SJSA1 (cell line): Measurements from ENCODE around the gene NTM. TPM values are rescaled to one million over a fixed set of nuclear protein-coding genes. Genes with fewer than 3 reads are reported as not detected.

Source experiments
- DNase-seq, 2 experiments: peaks; one replicate each; pipeline ENCODE4 v3.0.0-alpha.2; 2015 to 2020; ENCODE audit warnings: low spot score in 2 of 2, low read depth in 1 of 2
- H3K27ac ChIP-seq: fragments of 250-450 bp; sonication (Bioruptor Pico); 2 replicates; pipeline ENCODE4 v1.5.1; 2020; ENCODE audit warnings: mild to moderate bottlenecking, moderate library complexity
- H3K27me3 ChIP-seq: fragments of 250-450 bp; sonication (Bioruptor Pico); replicated peaks from 2 replicates; pipeline ENCODE4 v1.5.1; 2020; ENCODE audit warnings: mild to moderate bottlenecking, moderate library complexity
- H3K36me3 ChIP-seq: fragments of 250-450 bp; sonication (Bioruptor Pico); 2 replicates; pipeline ENCODE4 v1.5.1; 2020; ENCODE audit warnings: mild to moderate bottlenecking
- H3K4me1 ChIP-seq: fragments of 250-450 bp; sonication (Bioruptor Pico); replicated peaks from 2 replicates; pipeline ENCODE4 v1.6.1; 2021; ENCODE audit warnings: mild to moderate bottlenecking
- H3K4me3 ChIP-seq: fragments of 250-450 bp; sonication (Bioruptor Pico); 2 replicates; pipeline ENCODE4 v1.5.1; 2020; ENCODE audit warnings: mild to moderate bottlenecking
- H3K9me3 ChIP-seq: fragments of 250-450 bp; sonication (Bioruptor Pico); replicated peaks from 2 replicates; pipeline ENCODE4 v1.5.1; 2020; ENCODE audit warnings: mild to moderate bottlenecking
- total RNA-seq: library from RNA; depleted of rRNA; stranded (reverse); fragments of >200 nt; shearing (Covaris generic); gene quantifications from 2 replicates; pipeline ENCODE4 v1.2.3, GENCODE V29; 2014

Gene NTM
- total RNA-seq, 1 experiment from 2014 or later: 0.34 TPM

DNA sequence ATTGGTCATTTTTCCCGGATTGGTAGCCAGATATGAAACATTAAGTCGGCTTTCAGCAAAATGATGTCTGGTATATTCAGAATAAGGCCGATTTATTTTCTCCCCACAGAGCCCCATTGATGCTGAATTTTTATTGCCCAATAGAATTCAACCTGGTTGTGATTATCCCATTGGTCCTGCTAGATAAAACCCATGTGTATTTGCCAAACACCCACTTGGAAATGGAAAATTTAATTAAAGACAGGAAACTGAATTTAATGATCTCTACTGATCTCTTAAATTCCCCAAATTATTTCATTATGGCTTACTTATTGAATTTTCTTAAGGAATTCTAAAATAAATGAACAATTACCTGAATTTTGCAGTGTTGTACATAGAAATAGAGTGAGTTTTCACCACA is 609.8 kb downstream of the NTM start:
- no peak overlapping the region for H3K27ac ChIP-seq
- DNase-seq: no peak
- H3K27me3 ChIP-seq: no peaks in the 10 kb centered on the region
- no peak overlapping the region for H3K4me3 ChIP-seq
- H3K4me1 ChIP-seq: peaks cover 16% of the 10 kb centered on the region
- H3K36me3 ChIP-seq: no peaks in the 10 kb centered on the region
- no peaks in the 10 kb centered on the region for H3K9me3 ChIP-seq

DNA sequence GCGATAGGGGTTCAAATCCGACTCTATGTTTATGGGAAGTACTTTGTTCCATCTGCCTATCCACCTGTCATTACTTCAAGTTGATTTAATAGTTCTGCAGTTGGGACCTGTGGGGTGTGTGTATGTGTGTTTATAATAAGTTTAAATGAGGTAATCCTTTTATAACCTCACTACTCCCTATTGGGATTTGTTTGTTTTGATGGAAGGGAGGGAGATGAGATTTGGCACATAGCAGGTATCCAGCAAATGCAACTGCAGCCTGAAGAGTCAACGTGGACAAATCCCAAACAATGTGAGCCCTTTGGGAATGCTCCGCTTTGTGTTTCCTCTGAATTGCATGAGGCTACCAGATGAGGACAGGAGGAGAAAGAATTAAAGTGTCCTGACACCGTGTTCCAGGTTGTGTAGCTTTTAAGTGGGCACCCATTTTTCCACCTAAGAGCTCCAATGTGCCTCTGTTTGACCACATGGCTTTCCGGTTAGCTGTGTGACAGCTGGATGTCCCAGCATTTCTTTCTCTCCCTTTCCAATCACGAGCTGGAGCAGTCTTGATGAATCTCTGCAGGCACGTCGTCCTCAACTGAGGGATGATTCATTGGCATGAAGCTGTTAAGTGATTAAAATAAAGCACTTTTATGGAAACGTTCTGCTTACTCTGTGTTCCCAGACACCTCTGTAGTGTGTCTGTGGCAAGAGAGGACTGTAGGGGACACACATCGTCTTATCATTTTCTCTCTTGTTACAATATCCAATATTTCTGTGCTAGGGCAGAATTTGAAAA is 610.7 kb downstream of the NTM start:
- no peak for DNase-seq
- Histone ChIP-seq H3K4me1 (peaks cover 16% of the 10 kb centered on the region), H3K27ac (no peak overlapping the region), H3K4me3 (no peak overlapping the region), H3K27me3 (no peaks in the 10 kb centered on the region), H3K36me3 (no peaks in the 10 kb centered on the region), H3K9me3 (no peaks in the 10 kb centered on the region)

DNA sequence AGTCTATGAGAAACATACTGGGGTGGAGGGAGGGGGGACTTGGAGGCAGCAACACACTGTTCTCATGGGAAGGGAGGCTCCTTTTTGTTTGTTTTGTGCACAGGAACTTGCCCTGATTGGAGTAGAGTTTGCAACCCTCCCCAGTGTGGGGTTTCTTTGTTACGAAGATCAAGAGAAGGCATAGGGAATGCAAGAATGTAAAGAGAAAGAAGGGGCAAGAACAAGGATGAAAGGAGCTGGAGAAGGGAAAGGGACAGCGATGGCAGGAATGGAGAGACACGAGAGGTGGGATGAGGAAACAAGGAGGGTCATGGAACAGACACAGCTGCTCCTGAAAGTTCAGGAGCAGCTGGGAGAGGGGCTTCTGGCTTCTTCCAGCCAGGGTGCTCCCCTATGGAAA is 611.7 kb downstream of the NTM start:
- Histone ChIP-seq H3K36me3 (no peaks in the 10 kb centered on the region), H3K27ac (no peak overlapping the region), H3K27me3 (no peaks in the 10 kb centered on the region), H3K9me3 (no peaks in the 10 kb centered on the region), H3K4me1 (peaks cover 14% of the 10 kb centered on the region), H3K4me3 (no peak overlapping the region)
- DNase-seq: no peak

DNA sequence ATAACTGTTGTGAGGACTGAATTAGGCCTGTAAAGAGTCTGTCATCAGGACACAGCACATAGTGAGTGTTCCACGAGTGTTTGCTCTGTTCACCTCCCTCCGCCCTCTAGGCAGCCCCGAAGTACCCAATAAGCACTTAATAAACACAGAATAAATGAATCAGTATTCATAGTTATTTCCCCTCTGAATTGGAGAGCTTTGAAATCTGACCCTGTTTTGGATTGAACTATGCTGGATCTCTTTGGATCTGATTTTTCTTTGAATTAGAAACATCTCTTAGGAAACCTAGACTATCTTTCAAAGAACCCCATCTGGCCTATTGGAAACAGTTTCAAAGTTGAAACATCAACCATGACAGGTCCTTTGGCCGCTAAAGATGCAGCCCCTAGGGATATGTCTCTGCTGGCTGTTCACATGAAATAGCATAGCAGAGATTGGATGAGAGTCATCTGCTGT is 615.5 kb downstream of the NTM start:
- no peaks in the 10 kb centered on the region for H3K36me3 ChIP-seq
- H3K27me3 ChIP-seq: no peaks in the 10 kb centered on the region
- no peak for DNase-seq
- no peaks in the 10 kb centered on the region for H3K9me3 ChIP-seq
- H3K4me3 ChIP-seq: no peak overlapping the region
- H3K4me1 ChIP-seq: no peaks in the 10 kb centered on the region
- H3K27ac ChIP-seq: no peak overlapping the region

DNA sequence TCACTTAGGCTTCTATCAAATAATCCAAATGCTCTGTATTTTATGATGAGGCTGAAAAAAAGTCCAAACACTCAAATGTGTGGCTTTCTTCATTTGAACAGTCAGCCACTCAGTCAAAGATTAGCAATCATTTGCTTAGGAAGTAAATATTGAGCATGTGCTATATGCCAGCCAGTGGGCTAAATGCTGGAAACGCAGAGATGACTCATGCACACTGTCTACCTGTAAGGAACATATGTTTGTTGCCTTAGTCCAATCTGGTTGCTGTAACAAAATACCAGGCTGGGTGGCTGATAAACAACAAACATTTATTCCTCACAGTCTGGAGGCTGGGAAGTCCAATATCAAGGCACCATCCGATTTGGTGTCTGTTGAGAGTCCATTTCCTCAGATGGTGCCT is 617.3 kb downstream of the NTM start:
- Histone ChIP-seq H3K4me1 (no peaks in the 10 kb centered on the region), H3K9me3 (no peaks in the 10 kb centered on the region), H3K4me3 (no peak overlapping the region), H3K27me3 (no peaks in the 10 kb centered on the region), H3K36me3 (no peaks in the 10 kb centered on the region), H3K27ac (no peak overlapping the region)
- no peak for DNase-seq

DNA sequence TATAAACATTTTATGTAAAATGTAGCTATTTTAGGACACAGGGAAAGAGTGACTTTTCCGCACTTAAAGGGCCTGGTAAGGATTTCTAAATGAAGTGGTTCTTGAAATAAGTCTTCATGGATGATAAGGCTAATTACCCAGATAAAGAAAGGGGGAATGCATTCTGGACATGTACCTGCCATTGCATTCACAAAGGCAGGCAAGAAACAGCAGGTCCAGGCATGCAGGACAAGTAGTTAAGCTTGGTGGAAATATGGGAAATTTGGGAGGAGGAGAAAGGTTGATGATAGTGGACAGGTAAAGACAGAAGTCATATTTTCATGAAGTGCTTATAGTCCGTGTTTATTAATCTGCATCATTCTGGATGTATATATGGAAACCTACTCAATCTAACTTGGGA is 621.2 kb downstream of the NTM start:
- H3K36me3 ChIP-seq: no peaks in the 10 kb centered on the region
- DNase-seq: no peak
- H3K27ac ChIP-seq: no peak overlapping the region
- no peaks in the 10 kb centered on the region for H3K27me3 ChIP-seq
- no peak overlapping the region for H3K4me3 ChIP-seq
- no peaks in the 10 kb centered on the region for H3K9me3 ChIP-seq
- H3K4me1 ChIP-seq: no peaks in the 10 kb centered on the region

DNA sequence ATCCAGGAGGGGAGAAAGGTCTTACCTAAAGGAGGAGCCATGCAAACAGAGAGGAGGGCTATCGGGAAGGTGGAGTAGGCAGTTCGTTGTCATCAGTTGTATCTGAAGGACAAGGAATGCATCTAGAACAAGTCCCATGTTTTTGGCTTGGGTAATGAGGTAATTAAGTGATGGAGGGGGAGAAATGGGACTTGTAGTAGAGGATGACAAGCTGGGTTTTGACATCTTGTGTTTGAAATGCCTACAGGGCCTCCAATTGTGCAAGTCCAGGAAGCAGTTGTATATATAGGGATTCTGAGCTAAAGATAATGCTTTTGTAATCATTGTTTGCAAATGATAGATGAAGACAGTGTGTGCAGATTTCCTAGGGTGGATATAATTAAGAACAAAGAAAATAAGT is 622.8 kb downstream of the NTM start:
- no peaks in the 10 kb centered on the region for H3K27me3 ChIP-seq
- H3K9me3 ChIP-seq: no peaks in the 10 kb centered on the region
- no peak overlapping the region for H3K4me3 ChIP-seq
- no peak for DNase-seq
- no peak overlapping the region for H3K27ac ChIP-seq
- no peaks in the 10 kb centered on the region for H3K4me1 ChIP-seq
- no peaks in the 10 kb centered on the region for H3K36me3 ChIP-seq

DNA sequence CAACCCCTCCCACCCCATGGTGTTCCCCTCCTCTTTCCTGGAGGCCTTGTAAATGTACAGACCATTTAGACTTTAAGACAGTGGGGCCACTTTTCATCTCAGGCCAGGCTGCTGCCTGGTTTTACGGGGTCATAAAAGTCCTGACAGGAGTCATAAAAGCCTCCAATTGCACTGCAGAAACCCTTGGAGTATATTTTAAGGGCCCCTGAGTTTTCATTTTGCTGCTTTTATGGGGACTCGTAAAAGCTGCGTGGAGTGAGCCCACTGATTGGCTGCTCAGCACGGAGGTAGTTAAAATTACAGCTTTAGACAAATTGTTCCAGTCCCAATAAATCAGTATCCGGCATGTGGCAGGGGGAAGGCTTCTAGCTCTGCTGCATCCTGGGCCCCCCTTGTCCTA is 627.6 kb downstream of the NTM start:
- H3K4me1 ChIP-seq: no peaks in the 10 kb centered on the region
- H3K36me3 ChIP-seq: no peaks in the 10 kb centered on the region
- no peak for DNase-seq
- H3K27ac ChIP-seq: no peak overlapping the region
- no peak overlapping the region for H3K4me3 ChIP-seq
- no peaks in the 10 kb centered on the region for H3K27me3 ChIP-seq
- H3K9me3 ChIP-seq: no peaks in the 10 kb centered on the region

DNA sequence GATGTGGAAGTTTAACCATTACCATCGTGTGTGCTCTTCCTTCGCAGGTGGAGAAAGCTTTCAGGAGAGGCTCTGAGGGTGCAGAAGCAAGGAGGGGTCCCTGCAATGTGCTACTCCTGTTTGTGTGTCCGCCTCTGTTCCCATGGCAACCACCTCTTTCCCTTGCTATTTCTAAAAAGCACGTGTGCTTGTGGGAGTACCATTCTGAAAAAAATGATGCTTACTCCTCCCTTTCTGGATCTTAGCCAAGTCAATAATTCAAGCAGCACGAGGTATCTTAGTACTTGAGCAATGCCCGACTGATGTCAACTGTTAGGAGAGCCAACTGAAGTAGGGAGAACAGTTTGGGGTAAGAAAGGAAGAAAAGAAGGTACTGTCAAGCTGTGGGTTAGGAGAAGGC is 628.7 kb downstream of the NTM start:
- no peak overlapping the region for H3K27ac ChIP-seq
- H3K9me3 ChIP-seq: no peaks in the 10 kb centered on the region
- no peak overlapping the region for H3K4me3 ChIP-seq
- no peak for DNase-seq
- H3K36me3 ChIP-seq: no peaks in the 10 kb centered on the region
- no peaks in the 10 kb centered on the region for H3K4me1 ChIP-seq
- no peaks in the 10 kb centered on the region for H3K27me3 ChIP-seq

DNA sequence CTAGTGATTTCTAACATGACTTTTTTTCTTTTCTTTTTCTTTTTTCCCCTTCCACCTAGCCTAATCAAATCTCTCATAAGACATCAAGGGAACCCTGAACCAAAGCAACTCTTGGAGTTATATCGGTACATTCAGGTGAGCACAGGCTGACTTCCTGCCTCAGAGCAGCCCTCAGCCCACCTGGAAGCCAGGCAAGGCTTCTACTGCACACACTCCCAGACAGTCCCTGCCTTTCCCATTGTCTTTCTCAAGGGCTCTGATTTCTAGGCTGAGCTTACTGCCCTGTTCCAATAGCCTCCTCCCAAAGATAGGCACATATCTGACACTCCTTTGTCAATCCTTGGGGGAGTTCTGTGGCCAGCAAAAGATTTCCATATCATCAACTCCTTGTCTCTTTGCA is 629.5 kb downstream of the NTM start:
- Histone ChIP-seq H3K27ac (no peak overlapping the region), H3K27me3 (no peaks in the 10 kb centered on the region), H3K9me3 (no peaks in the 10 kb centered on the region)

DNA sequence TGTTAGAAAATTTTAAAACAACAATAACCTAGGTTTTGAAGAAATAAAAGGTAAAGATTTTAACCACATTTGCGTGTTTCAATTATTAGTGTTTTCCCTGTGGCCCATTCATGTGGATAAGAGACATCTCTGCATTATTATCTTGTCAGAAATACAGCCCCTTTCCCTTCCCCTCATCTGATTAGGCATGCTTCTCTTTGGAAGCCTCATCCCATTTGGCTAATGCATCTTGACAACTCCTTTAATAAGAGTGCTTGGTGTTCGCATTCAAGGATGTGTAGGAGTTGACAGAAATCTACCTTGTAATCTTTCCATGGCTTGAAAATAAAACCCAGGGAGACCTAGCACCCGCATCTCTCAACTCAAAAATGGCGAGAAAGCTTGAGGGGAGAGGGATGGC is 635.5 kb downstream of the NTM start:
- Histone ChIP-seq H3K27me3 (no peaks in the 10 kb centered on the region), H3K9me3 (no peaks in the 10 kb centered on the region), H3K4me3 (no peak overlapping the region), H3K4me1 (no peaks in the 10 kb centered on the region), H3K36me3 (no peaks in the 10 kb centered on the region), H3K27ac (no peak overlapping the region)
- no peak for DNase-seq

More for the DNA sequence above, 629.5 kb downstream of the NTM start:
- Histone ChIP-seq H3K4me3 (no peak overlapping the region), H3K4me1 (no peaks in the 10 kb centered on the region), H3K36me3 (no peaks in the 10 kb centered on the region)
- DNase-seq: no peak

DNA sequence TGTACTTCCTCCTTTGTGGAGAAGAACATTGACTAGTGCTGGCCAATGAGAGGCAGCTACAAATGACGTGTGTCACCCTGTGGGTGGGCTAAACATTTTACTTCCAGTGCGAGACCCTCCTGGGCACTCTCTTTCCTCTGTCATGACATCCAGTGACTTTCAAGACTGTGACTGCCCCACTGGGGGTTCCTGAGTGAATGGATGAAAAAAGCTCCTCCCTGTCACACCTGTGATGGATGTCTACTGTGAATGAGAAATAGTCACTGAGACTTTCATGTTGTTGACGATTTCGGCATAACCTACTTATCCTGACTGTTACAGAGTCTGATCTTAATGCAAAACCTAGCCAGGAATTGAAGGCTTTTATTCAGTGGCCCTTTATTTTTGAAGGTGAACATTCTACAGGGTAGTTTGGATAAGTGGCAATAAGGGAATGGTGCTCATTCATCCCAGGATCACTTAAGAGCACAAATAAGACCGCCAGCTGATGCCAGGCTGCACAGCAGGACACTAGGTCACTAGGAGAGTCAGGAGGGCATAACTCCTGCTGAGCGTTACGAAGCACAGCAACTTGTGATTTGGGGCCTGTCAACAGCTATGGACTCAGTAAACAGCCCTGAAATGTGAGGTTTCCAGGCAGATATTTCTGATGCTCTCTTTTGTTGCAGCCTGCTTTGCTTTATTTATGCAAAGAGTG is 636.6 kb downstream of the NTM start:
- no peaks in the 10 kb centered on the region for H3K36me3 ChIP-seq
- no peak overlapping the region for H3K27ac ChIP-seq
- no peaks in the 10 kb centered on the region for H3K9me3 ChIP-seq
- no peak overlapping the region for H3K4me3 ChIP-seq
- DNase-seq: no peak
- H3K4me1 ChIP-seq: no peaks in the 10 kb centered on the region
- H3K27me3 ChIP-seq: no peaks in the 10 kb centered on the region

DNA sequence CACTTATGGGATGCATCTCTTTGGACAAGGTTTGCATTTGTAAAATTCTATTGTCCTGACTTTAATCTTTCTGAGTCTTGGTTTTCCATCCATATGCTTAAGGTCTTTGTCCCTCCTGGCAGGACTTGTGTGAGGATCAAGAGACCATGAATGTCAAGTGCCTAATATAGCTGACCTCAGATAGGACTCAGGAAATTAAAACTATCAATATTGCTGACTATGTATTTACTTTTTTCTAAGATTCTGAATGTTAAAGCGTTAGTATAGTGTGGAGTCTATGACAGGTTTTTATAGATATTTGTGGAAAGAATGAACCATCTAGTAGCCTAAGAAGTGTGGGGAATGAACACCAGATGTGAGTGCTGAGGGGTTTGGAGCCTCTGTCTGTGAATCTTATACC is 637.8 kb downstream of the NTM start:
- Histone ChIP-seq H3K9me3 (no peaks in the 10 kb centered on the region), H3K4me3 (no peak overlapping the region), H3K27ac (no peak overlapping the region), H3K36me3 (no peaks in the 10 kb centered on the region), H3K4me1 (no peaks in the 10 kb centered on the region), H3K27me3 (no peaks in the 10 kb centered on the region)
- DNase-seq: no peak

DNA sequence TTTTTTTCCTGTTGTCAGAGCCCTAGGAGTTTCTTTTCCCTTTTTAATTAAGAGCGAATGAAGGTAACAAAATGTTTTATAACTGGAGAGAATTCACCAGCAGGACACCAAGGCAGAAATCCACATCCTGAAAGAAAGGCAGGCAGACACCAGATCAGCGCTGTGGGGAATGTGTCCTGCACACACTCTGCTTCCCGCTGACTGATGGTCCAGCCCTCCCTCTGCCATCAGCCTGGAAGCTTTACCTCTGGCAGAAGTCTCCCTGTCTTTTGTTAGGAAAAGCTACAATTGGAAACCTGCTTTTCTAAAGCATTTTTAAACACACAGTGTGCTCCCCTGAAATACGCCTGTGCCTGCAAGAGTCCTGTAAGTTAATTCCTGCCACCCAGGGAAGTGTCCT is 638.5 kb downstream of the NTM start:
- H3K9me3 ChIP-seq: no peaks in the 10 kb centered on the region
- no peak overlapping the region for H3K27ac ChIP-seq
- H3K27me3 ChIP-seq: no peaks in the 10 kb centered on the region
- DNase-seq: no peak
- no peaks in the 10 kb centered on the region for H3K36me3 ChIP-seq
- H3K4me1 ChIP-seq: no peaks in the 10 kb centered on the region
- H3K4me3 ChIP-seq: no peak overlapping the region
